Forelimb muscle (tissue), 1 donor: ENCODE data around the gene ZNF462. TPM values are rescaled to one million over a fixed set of nuclear protein-coding genes. Genes with fewer than 3 reads are reported as not detected.
"Not testable (repeated sequence)": the region's sequence is repeated elsewhere in the genome, so short reads cannot be mapped to it uniquely, and the experiment has no call there.

ENCODE experiments used
- DNase-seq: peaks from one replicate; pipeline ENCODE4 v3.0.0-alpha.2; 2013; ENCODE audit warnings: low read depth
- polyA plus RNA-seq: library from polyadenylated mRNA; unstranded; fragments of 120-200 nt; gene quantifications from one replicate; pipeline ENCODE4 v1.2.1, GENCODE V29; 2013; ENCODE audit not compliant: insufficient read length

Gene ZNF462
- polyA plus RNA-seq, 1 donor, result 8.6 TPM

- DNase-seq, result no peak
Measured at GRCh38 chr9:106889061-106889590, 26.2 kb downstream of the ZNF462 start.

- no peak for DNase-seq
Measured at GRCh38 chr9:106890608-106891007, 27.6 kb downstream of the ZNF462 start.

GRCh38 chr9:106891286-106891685 is 28.3 kb downstream of the ZNF462 start:
- no peak for DNase-seq

GRCh38 chr9:106892632-106893031 is 29.7 kb downstream of the ZNF462 start:
- no peak for DNase-seq

- no peak for DNase-seq
Measured at GRCh38 chr9:106893088-106893487, 30.1 kb downstream of the ZNF462 start.

- DNase-seq, result no peak
Measured at GRCh38 chr9:106896695-106897094, 33.7 kb downstream of the ZNF462 start.

- DNase-seq, result peak; percentile 47
Measured at GRCh38 chr9:106897236-106897635, 34.3 kb downstream of the ZNF462 start.

- DNase-seq, result no peak
Measured at GRCh38 chr9:106897751-106898150, 34.8 kb downstream of the ZNF462 start.

- DNase-seq, result not testable (repeated sequence)
Measured at GRCh38 chr9:106900523-106900922, 37.6 kb downstream of the ZNF462 start.

GRCh38 chr9:106906129-106906528 is 43.2 kb downstream of the ZNF462 start:
- DNase-seq, result no peak

- peak; percentile 67 for DNase-seq
Measured at GRCh38 chr9:106911951-106912350, 49.0 kb downstream of the ZNF462 start.

- no peak for DNase-seq
Measured at GRCh38 chr9:106913276-106913675, 50.3 kb downstream of the ZNF462 start.

GRCh38 chr9:106915851-106916250 is 52.9 kb downstream of the ZNF462 start:
- DNase-seq, result no peak

- DNase-seq, result no peak
Measured at GRCh38 chr9:106916466-106917235, 53.7 kb downstream of the ZNF462 start.

- DNase-seq, result no peak
Measured at GRCh38 chr9:106918825-106919509, 56.0 kb downstream of the ZNF462 start.

- no peak for DNase-seq
Measured at GRCh38 chr9:106920091-106920490, 57.1 kb downstream of the ZNF462 start.

GRCh38 chr9:106920701-106921283 is 57.8 kb downstream of the ZNF462 start:
- DNase-seq, result no peak

- no peak for DNase-seq
Measured at GRCh38 chr9:106921341-106921899, 58.5 kb downstream of the ZNF462 start.

GRCh38 chr9:106922026-106922425 is 59.1 kb downstream of the ZNF462 start:
- DNase-seq, result no peak

GRCh38 chr9:106925392-106925791 is 62.4 kb downstream of the ZNF462 start:
- no peak for DNase-seq

GRCh38 chr9:106927916-106928315 is 65.0 kb downstream of the ZNF462 start:
- no peak for DNase-seq

GRCh38 chr9:106928350-106928749 is 65.4 kb downstream of the ZNF462 start:
- DNase-seq, result no peak
